IMR-90 (cell line): Measurements from ENCODE around the gene TRA2B. TPM values are rescaled to one million over a fixed set of nuclear protein-coding genes. Genes with fewer than 3 reads are reported as not detected.
A peak's percentile ranks its signal among the peaks of the same experiment; 100 is the strongest.

Experiments
- ATAC-seq: fragments of 200-7000 bp; cut with Tn5 transposase; 2 replicates; pipeline ENCODE4 v1.9.1; 2020; ENCODE audit warnings: low read depth, mild to moderate bottlenecking, moderate library complexity
- BruUV-seq: library from RNA; stranded (reverse); fragments of 400-500 nt; replicated peaks from 2 replicates; lab custom pipeline; 2021; lab: Mats Ljungman, UMichigan
- CTCF ChIA-PET: fragments of 300-600 bp; formaldehyde crosslinking; extraction: SDS; loops from one replicate; lab custom pipeline; 2021; ENCODE audit warnings: antibody characterized with exemption; lab: Yijun Ruan, JAX
- POLR2A ChIA-PET: fragments of 300-600 bp; sonication (Branson Sonifier 250); formaldehyde crosslinking; loops from one replicate; lab custom pipeline; 2022; ENCODE audit warnings: antibody characterized with exemption; ENCODE audit not compliant: unreplicated experiment; lab: Charles Lee
- DNase-seq: peaks from one replicate; pipeline ENCODE4 v3.0.0; 2013
- H2AFZ ChIP-seq: replicated peaks from 2 replicates; pipeline ENCODE3; 2013; ENCODE audit warnings: low read length, mild to moderate bottlenecking; ENCODE audit not compliant: poor library complexity
- H2AK5ac ChIP-seq: 2 replicates; pipeline ENCODE4 v1.6.1; 2013; ENCODE audit warnings: low read depth, low read length, inconsistent platforms
- H2AK9ac ChIP-seq: replicated peaks from 2 replicates; pipeline ENCODE3; 2013; ENCODE audit warnings: mild to moderate bottlenecking, low read depth, low read length, moderate library complexity; ENCODE audit not compliant: poor library complexity
- H2BK120ac ChIP-seq: 2 replicates; pipeline ENCODE4 v1.6.1; 2013; ENCODE audit warnings: low read depth, low read length, inconsistent platforms
- H2BK15ac ChIP-seq: 3 replicates; pipeline ENCODE4 v1.6.1; 2013; ENCODE audit warnings: low read depth, low read length, inconsistent platforms
- H2BK20ac ChIP-seq: 2 replicates; pipeline ENCODE4 v1.6.1; 2013; ENCODE audit warnings: low read depth, mild to moderate bottlenecking, inconsistent platforms, low read length, moderate library complexity
- H2BK5ac ChIP-seq: 2 replicates; pipeline ENCODE4 v1.6.1; 2013; ENCODE audit warnings: mild to moderate bottlenecking, low read depth, low read length, inconsistent platforms; ENCODE audit not compliant: poor library complexity, severe bottlenecking
- H3K14ac ChIP-seq: replicated peaks from 2 replicates; pipeline ENCODE4 v1.6.1; 2013; ENCODE audit warnings: low read depth, low read length, inconsistent platforms
- H3K18ac ChIP-seq: 2 replicates; pipeline ENCODE4 v1.6.1; 2013; ENCODE audit warnings: low read depth, low read length, control low read depth
- H3K23ac ChIP-seq: 2 replicates; pipeline ENCODE4 v1.6.1; 2013; ENCODE audit warnings: low read depth, low read length, inconsistent platforms
- H3K27ac ChIP-seq: 2 replicates; pipeline ENCODE4 v1.5.1; 2013; ENCODE audit warnings: mild to moderate bottlenecking, control low read depth, low read length; ENCODE audit not compliant: insufficient read depth
- H3K27me3 ChIP-seq: 2 replicates; pipeline ENCODE4 v1.6.1; 2013; ENCODE audit warnings: low read length; ENCODE audit not compliant: control insufficient read depth, insufficient read depth
- H3K36me3 ChIP-seq: 2 replicates; pipeline ENCODE4 v1.6.1; 2013; ENCODE audit warnings: low read length, mixed read lengths; ENCODE audit not compliant: control insufficient read depth, insufficient read depth
- H3K4ac ChIP-seq: 2 replicates; pipeline ENCODE4 v1.6.1; 2013; ENCODE audit warnings: low read depth, low read length, inconsistent platforms
- H3K4me1 ChIP-seq: 2 replicates; pipeline ENCODE4 v1.6.1; 2013; ENCODE audit warnings: low read length, mixed read lengths; ENCODE audit not compliant: control insufficient read depth, insufficient read depth
- H3K4me2 ChIP-seq: 2 replicates; pipeline ENCODE4 v1.6.1; 2013; ENCODE audit warnings: low read depth, mild to moderate bottlenecking, control low read depth, low read length, moderate library complexity
- H3K4me3 ChIP-seq: 2 replicates; pipeline ENCODE4 v1.5.1; 2013; ENCODE audit warnings: low read depth, mild to moderate bottlenecking, control low read depth, low read length, moderate library complexity; ENCODE audit not compliant: insufficient read depth
- H3K56ac ChIP-seq: 2 replicates; pipeline ENCODE4 v1.6.1; 2013; ENCODE audit warnings: low read length, inconsistent platforms; ENCODE audit not compliant: insufficient read depth; ENCODE audit errors: extremely low read depth
- H3K79me1 ChIP-seq, 2 experiments: 2 replicates each; pipeline ENCODE4 v1.6.1; 2013; ENCODE audit warnings: low read length in 2 of 2, inconsistent platforms in 1 of 2, low read depth in 1 of 2
- H3K9ac ChIP-seq: 2 replicates; pipeline ENCODE4 v1.6.1; 2013; ENCODE audit warnings: low read depth, low read length, control low read depth
- H3K9me1 ChIP-seq: 2 replicates; pipeline ENCODE4 v1.6.1; 2013; ENCODE audit warnings: low read length, inconsistent platforms; ENCODE audit not compliant: insufficient read depth
- H3K9me3 ChIP-seq: 2 replicates; pipeline ENCODE4 v1.6.1; 2013; ENCODE audit warnings: low read length; ENCODE audit not compliant: control insufficient read depth, insufficient read depth
- H4K20me1 ChIP-seq: 2 replicates; pipeline ENCODE4 v1.6.1; 2013; ENCODE audit warnings: low read length, inconsistent platforms; ENCODE audit not compliant: insufficient read depth
- H4K5ac ChIP-seq: 2 replicates; pipeline ENCODE4 v1.6.1; 2013; ENCODE audit warnings: mild to moderate bottlenecking, low read depth, low read length, control low read depth
- H4K8ac ChIP-seq, 2 experiments: 2 replicates each; pipeline ENCODE4 v1.6.1; 2013; ENCODE audit warnings: low read depth in 2 of 2, low read length in 2 of 2, control low read depth in 1 of 2, inconsistent platforms in 1 of 2
- H4K91ac ChIP-seq: 2 replicates; pipeline ENCODE4 v1.6.1; 2013; ENCODE audit warnings: low read depth, low read length, inconsistent platforms; ENCODE audit not compliant: insufficient read depth
- CEBPB ChIP-seq: IDR thresholded peaks from 2 replicates; pipeline ENCODE4 v1.6.1; 2012; ENCODE audit warnings: low read depth, low read length, improper control_type of control experiment
- CHD1 ChIP-seq: IDR thresholded peaks from 2 replicates; pipeline ENCODE4 v1.6.1; 2012; ENCODE audit warnings: low read depth, low read length, improper control_type of control experiment
- CTCF ChIP-seq: conservative IDR thresholded peaks from 2 replicates; pipeline ENCODE4 v1.5.1; 2012; ENCODE audit warnings: mild to moderate bottlenecking, low read depth, low read length, improper control_type of control experiment
- POLR2A ChIP-seq: IDR thresholded peaks from 2 replicates; pipeline ENCODE4 v1.6.1; 2012; ENCODE audit warnings: mild to moderate bottlenecking, low read depth, low read length
- RFX5 ChIP-seq: IDR thresholded peaks from 2 replicates; pipeline ENCODE4 v1.8.0; 2012; ENCODE audit warnings: low read depth, mild to moderate bottlenecking, low read length, moderate library complexity
- SMC3 ChIP-seq: fragments of 150-350 bp; IDR thresholded peaks from 2 replicates; pipeline ENCODE4 v1.6.1; 2016; ENCODE audit warnings: low read depth, mild to moderate bottlenecking, antibody characterized with exemption, low read length, moderate library complexity
- USF2 ChIP-seq: fragments of 150-350 bp; IDR thresholded peaks from 2 replicates; pipeline ENCODE4 v1.6.1; 2017; ENCODE audit warnings: mild to moderate bottlenecking, antibody characterized with exemption, low read length, low read depth
- WGBS, 2 experiments: methylation state at CpG; one replicate each; pipeline versions ENCODE4 v1.1.5 to v1.1.7; 2013; ENCODE audit warnings: missing lambda C conversion rate in 2 of 2; ENCODE audit not compliant: insufficient read length in 1 of 2; ENCODE audit errors: extremely low coverage in 2 of 2; 5-methylcytosine and 5-hydroxymethylcytosine counted together
- dilution Hi-C: fragments of 300-500 bp; cut with HindIII; formaldehyde crosslinking; loops from one replicate; pipeline ENCODE4 v1.14.3; 2018; ENCODE audit warnings: low sequenced_read_pairs; ENCODE audit not compliant: unreplicated experiment
- in situ Hi-C: fragments of 300-500 bp; cut with MboI; formaldehyde crosslinking; loops from 3 replicates; pipeline ENCODE4 v1.14.3; 2019; ENCODE audit warnings: low sequenced_read_pairs, inconsistent platforms, mixed read lengths
- intact Hi-C: fragments of 100-400 bp; cut with micrococcal nuclease; formaldehyde crosslinking; loops from 2 replicates; pipeline ENCODE4 v1.10.0; 2022
- polyA plus RNA-seq, 3 experiments: library from polyadenylated mRNA; depleted of rRNA; stranded (reverse); fragments of >200 nt; gene quantifications; 2 replicates each; pipeline ENCODE4 v1.2.3, GENCODE V29; 2012; ENCODE audit warnings: low replicate concordance in 1 of 3
- total RNA-seq: library from RNA; depleted of rRNA; stranded (reverse); fragments of >200 nt; gene quantifications from 2 replicates; pipeline ENCODE4 v1.2.3, GENCODE V29; 2012

Gene TRA2B
- total and polyA plus RNA-seq, 2 of the 4 experiments (the other 2 are of a cell fraction), result 127 to 208 TPM

- Histone ChIP-seq H3K27me3 (peaks cover 2% of the 10 kb centered on the region), H2AK9ac (no peak overlapping the region), H3K9me3 (no peaks in the 10 kb centered on the region; the same call in 1 of the 2 replicates), H3K9ac (no peak overlapping the region), H2BK15ac (no peak overlapping the region), H3K4me1 (peaks cover 6% of the 10 kb centered on the region), H3K14ac (no peak overlapping the region), H2BK20ac (no peak overlapping the region), H3K18ac (no peak overlapping the region), H3K4ac (no peak overlapping the region), H4K5ac (no peak overlapping the region), H2AFZ (no peak overlapping the region), H3K56ac (no peak overlapping the region), H3K23ac (no peak overlapping the region), H2AK5ac (no peak overlapping the region), H3K27ac (no peak overlapping the region), H4K20me1 (no peaks in the 10 kb centered on the region), H3K9me1 (no peaks in the 10 kb centered on the region), H2BK120ac (no peak overlapping the region), H3K4me3 (no peak overlapping the region), H4K8ac (no peak overlapping the region), H4K91ac (no peak overlapping the region), H2BK5ac (no peak overlapping the region), H3K36me3 (no peaks in the 10 kb centered on the region), H3K79me1 (no peaks in the 10 kb centered on the region), H3K4me2 (no peak overlapping the region)
- no peak for TF ChIP-seq SMC3
- no peak for TF ChIP-seq USF2
- no peak for TF ChIP-seq CTCF
- no peak for TF ChIP-seq CHD1
- TF ChIP-seq CEBPB, result no peak
- no peak for TF ChIP-seq POLR2A
- TF ChIP-seq RFX5, result no peak
- ChIA-PET CTCF (interaction anchor here (1.9 kb wide), 1 partner anchor 15 kb away, joined by 10 read pairs; no protein-coding TSS in a partner anchor), POLR2A (no interaction called here)
- intact Hi-C loops, result no loop called here
- in situ Hi-C loops, result no loop called here
- BruUV-seq, result no TSS peak
- ATAC-seq (no peak; the same call in 1 of the 2 replicates), DNase-seq (peak; percentile 24)
- dilution Hi-C loops, result no loop called here
- 86% methylated on average over 1 of the region's 2 CpGs; no CpG with 5 or more reads in 1 of the 2 experiments for WGBS, 2 experiments
Observed at GRCh38 chr3:185958626-185959025, 20.8 kb upstream of the TRA2B start.
